AG10803 (cell line): Measurements from ENCODE around the gene CFAP107.

Source experiments
- DNase-seq: peaks from one replicate; pipeline ENCODE4 v3.0.0; 2010; ENCODE audit warnings: low read depth
- H3K4me3 ChIP-seq: 2 replicates; pipeline ENCODE4 v1.5.1; 2011; ENCODE audit warnings: mild to moderate bottlenecking, low read length, control low read depth
- CTCF ChIP-seq: conservative IDR thresholded peaks from 2 replicates; pipeline ENCODE4 v1.5.1; 2011; ENCODE audit warnings: mild to moderate bottlenecking, low read length, control low read depth, inconsistent platforms

The CFAP107 gene

GRCh38 chr1:12799730-12800129, 53.7 kb downstream of the CFAP107 start:
- no peak overlapping the region for H3K4me3 ChIP-seq
- no peak for TF ChIP-seq CTCF
- DNase-seq: no peak

- DNase-seq: no peak
- no peak for TF ChIP-seq CTCF
- H3K4me3 ChIP-seq: no peak overlapping the region
Observed at GRCh38 chr1:12809933-12810332, 63.9 kb downstream of the CFAP107 start.

GRCh38 chr1:12810691-12811408, 64.8 kb downstream of the CFAP107 start:
- no peak overlapping the region for H3K4me3 ChIP-seq
- peak; percentile 78 for DNase-seq
- no peak for TF ChIP-seq CTCF

- peak; percentile 46 for DNase-seq
- H3K4me3 ChIP-seq: no peak overlapping the region
- TF ChIP-seq CTCF: no peak
Observed at GRCh38 chr1:12811409-12811784, 65.4 kb downstream of the CFAP107 start.
